NCI-H1417 treated with DMSO at 0.1 percent for 48 hours (cell line): ENCODE data around the gene PHAX.
"Not testable (repeated sequence)": the region's sequence is repeated elsewhere in the genome, so short reads cannot be mapped to it uniquely, and the experiment has no call there.

Experiments used
- DNase-seq: peaks from one replicate; lab custom pipeline; 2025; lab: John Stamatoyannopoulos, UW

The PHAX gene

GRCh38 chr5:126659805-126660482 lies 59.2 kb downstream of the PHAX start:
- no peak for DNase-seq

GRCh38 chr5:126664586-126664985 lies 63.8 kb downstream of the PHAX start:
- no peak for DNase-seq

- not testable (repeated sequence) for DNase-seq
These were observed 69.4 kb downstream of the PHAX start for GRCh38 chr5:126670109-126670508.

GRCh38 chr5:126671681-126672080 lies 70.9 kb downstream of the PHAX start:
- DNase-seq: not testable (repeated sequence)

- no peak for DNase-seq
These were observed 72.7 kb downstream of the PHAX start for GRCh38 chr5:126673477-126673876.

GRCh38 chr5:126674145-126674544 lies 73.4 kb downstream of the PHAX start:
- DNase-seq: no peak

GRCh38 chr5:126675338-126675737 lies 74.6 kb downstream of the PHAX start:
- DNase-seq: no peak

- no peak for DNase-seq
These were observed 75.5 kb downstream of the PHAX start for GRCh38 chr5:126676195-126676624.
